ENCODE measurements around the gene DEXI.

GRCh38 chr16:10945065-10945787 lies 3.0 kb upstream of the DEXI start:
- TF ChIP-seq CTCF (IDR thresholded peaks at IDR 0.05): no peak
- TF ChIP-seq POLR2A (IDR thresholded peaks at IDR 0.05): no peak
- no peak for TF ChIP-seq EP300 (IDR thresholded peaks at IDR 0.05)
